Prostate gland (tissue), 2 donors: ENCODE results near the gene ZNF318.
"Not testable (repeated sequence)": the region's sequence is repeated elsewhere in the genome, so short reads cannot be mapped to it uniquely, and the experiment has no call there.

ENCODE experiments used
- CTCF ChIP-seq, 4 experiments: fragments of 200-600 bp in 2 of 4; fragments of 450-650 bp in 2 of 4; sonication (generic) in 2 of 4; IDR thresholded peaks; 1 replicate in 3 of 4; 2 replicates in 1 of 4; pipeline ENCODE4 v1.5.1; 2016 to 2019; ENCODE audit warnings: antibody characterized with exemption in 4 of 4, mild to moderate bottlenecking in 2 of 4, moderate library complexity in 2 of 4
- POLR2AphosphoS5 ChIP-seq: sonication (generic); formaldehyde crosslinking; IDR thresholded peaks from one replicate; pipeline ENCODE4 v1.6.1; 2017; ENCODE audit warnings: antibody characterized with exemption

DNA sequence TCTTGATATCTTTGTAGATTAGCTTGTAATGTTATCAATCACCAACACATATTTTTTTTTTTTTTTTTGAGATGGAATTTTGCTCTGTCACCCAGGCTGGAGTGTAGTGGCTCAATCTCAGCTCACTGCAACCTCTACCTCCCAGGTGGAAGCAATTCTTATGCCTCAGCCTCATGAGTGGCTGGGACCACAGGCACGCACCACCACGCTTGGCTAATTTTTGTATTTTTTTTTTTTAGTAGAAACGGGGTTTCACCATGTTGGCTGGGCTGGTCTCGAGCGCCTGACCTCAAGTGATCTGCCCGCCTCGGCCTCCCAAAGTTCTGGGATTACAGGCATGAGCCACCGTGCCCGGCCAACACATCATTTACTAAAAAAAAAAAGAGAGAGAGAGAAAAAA is 11.4 kb upstream of the ZNF318 start:
- TF ChIP-seq POLR2AphosphoS5; CTCF (IDR thresholded peaks at IDR 0.05): not testable (repeated sequence)
